ENCODE measurements around the gene LYSET. TPM values are rescaled to one million over a fixed set of nuclear protein-coding genes. Genes with fewer than 3 reads are reported as not detected.

The LYSET gene
- polyA plus RNA-seq, 2 of the 4 experiments (the other 2 are of a cell fraction) = 29.9 to 37.0 TPM

DNA sequence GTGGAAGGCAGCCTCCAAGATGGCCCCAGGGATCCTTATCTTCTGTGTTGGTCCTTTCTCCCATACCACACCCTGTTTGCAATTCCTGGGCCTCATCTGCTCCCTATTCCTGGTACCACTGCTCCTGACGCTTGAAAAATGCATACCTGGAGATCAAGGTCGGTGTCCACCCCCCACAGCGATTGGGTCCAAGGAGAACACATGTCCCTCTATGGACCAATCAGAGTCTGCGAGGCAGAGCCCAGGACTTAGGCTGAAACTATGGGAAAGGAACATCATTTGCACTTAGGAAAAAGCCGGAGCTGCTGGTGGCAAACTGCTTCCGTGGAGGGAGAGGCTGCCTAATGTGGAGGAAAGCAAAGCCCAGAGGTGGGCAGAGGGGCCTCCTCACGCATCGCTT, 36.1 kb upstream of the LYSET start:
- Histone ChIP-seq H3K4me2 (no peak overlapping the region), H3K27ac (no peak overlapping the region), H3K9me3 (no peaks in the 10 kb centered on the region), H3K4me3 (no peak overlapping the region), H3K4me1 (peaks cover 8% of the 10 kb centered on the region; the same call in 1 of the 3 replicates)
- TF ChIP-seq JUNB (IDR thresholded peaks at IDR 0.05) (no peak), CBX8 (IDR thresholded peaks at IDR 0.05) (no peak), GATA3 (IDR thresholded peaks at IDR 0.05; ENCODE audit: borderline replicate concordance) (no peak), ZC3H11A (IDR thresholded peaks at IDR 0.05) (no peak), HOXB5 (CRISPR knock-in tag; IDR thresholded peaks at IDR 0.05) (no peak), EHMT2 (IDR thresholded peaks at IDR 0.05; ENCODE audit: low read depth) (no peak), RARB (CRISPR knock-in tag; IDR thresholded peaks at IDR 0.05) (no peak), MAX (IDR thresholded peaks at IDR 0.05) (no peak), EHF (CRISPR knock-in tag; IDR thresholded peaks at IDR 0.05) (no peak), ZFP36 (IDR thresholded peaks at IDR 0.05; ENCODE audit: borderline replicate concordance, partially characterized antibody) (no peak), PHF8 (IDR thresholded peaks at IDR 0.05; ENCODE audit: borderline replicate concordance, low read depth) (no peak), RFX5 (IDR thresholded peaks at IDR 0.05) (no peak)
- ATAC-seq = no peak
- CTCF ChIA-PET = interaction anchor here (0.7 to 1.3 kb wide), 5 partner anchors 10 to 197 kb away, joined by 3 to 4 read pairs (median 3); no protein-coding TSS in a partner anchor
- POLR2A ChIA-PET = no interaction called here
- DNase-seq (ENCODE audit: low read depth in 1 of 2, low spot score in 1 of 2) = no peak
- FAIRE-seq = no peak
- 77% methylated on average over 7 of the region's 8 CpGs for WGBS (ENCODE audit: missing lambda C conversion rate)

DNA sequence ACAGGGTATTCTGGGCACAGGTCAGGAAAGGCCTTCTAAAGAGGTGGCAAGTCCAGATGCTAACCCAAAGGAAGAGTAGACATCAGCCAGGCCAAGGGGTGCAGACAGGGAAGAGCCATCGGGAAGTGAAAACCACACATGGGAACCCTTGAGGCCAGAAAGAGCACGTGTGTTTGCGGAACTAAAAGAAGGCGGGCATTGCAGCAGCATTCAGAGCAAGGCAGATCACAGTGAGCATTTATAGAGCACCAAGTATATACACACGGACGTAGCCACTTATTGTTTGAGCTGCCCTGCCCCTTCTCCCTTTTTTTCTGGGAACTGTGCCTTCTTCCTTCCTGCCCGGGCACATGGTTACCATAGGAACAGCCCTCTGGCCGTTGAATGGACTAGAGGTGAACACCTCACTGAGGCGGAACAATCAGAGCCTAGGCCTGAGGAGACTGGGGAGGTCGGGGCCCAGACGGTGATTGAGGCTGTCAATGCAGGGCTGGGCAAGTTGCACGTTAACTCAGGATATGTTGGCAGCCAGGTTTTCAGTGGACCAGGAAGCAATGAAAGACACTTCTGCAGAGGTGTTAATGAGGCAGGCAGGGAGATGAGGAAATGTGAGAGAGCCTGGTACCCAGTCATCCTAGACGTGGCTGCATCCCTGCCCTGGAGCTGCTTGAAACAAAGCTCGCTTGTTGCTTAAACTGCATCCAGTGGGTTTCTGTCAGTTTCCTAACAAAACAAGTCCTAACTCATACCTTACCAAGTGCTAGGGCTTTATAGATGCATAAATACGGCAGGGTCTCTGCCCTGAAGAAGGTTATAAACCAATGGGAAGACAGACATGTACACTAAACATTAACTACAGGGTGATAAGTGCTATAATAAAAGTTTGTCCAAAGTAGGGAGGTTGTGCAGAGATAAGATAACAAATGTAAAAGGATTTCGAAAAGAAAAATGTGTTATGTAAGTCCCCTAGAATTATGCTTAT, 34.6 kb upstream of the LYSET start:
- H3K4me1 ChIP-seq = peaks cover 8% of the 10 kb centered on the region; the same call in 1 of the 3 replicates
- H3K27ac ChIP-seq = no peak overlapping the region
- whole genome bisulfite sequencing (ENCODE audit: missing lambda C conversion rate) = 65% methylated on average over 16 of the region's 16 CpGs
- TF ChIP-seq NPAS2 (CRISPR knock-in tag; IDR thresholded peaks at IDR 0.05; ENCODE audit: borderline replicate concordance) (no peak), SREBF2 (IDR thresholded peaks at IDR 0.05) (no peak), ELK1 (IDR thresholded peaks at IDR 0.05; ENCODE audit: low read depth, low read length) (no peak), ZC3H11A (IDR thresholded peaks at IDR 0.05) (no peak), HOXB5 (CRISPR knock-in tag; IDR thresholded peaks at IDR 0.05) (no peak), GATA3 (IDR thresholded peaks at IDR 0.05; ENCODE audit: borderline replicate concordance) (no peak), RARB (CRISPR knock-in tag; IDR thresholded peaks at IDR 0.05) (no peak)
- TF ChIP-seq, protein P1, sequence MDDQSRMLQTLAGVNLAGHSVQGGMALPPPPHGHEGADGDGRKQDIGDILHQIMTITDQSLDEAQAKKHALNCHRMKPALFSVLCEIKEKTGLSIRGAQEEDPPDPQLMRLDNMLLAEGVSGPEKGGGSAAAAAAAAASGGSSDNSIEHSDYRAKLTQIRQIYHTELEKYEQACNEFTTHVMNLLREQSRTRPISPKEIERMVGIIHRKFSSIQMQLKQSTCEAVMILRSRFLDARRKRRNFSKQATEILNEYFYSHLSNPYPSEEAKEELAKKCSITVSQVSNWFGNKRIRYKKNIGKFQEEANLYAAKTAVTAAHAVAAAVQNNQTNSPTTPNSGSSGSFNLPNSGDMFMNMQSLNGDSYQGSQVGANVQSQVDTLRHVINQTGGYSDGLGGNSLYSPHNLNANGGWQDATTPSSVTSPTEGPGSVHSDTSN (IDR thresholded peaks at IDR 0.05) = no peak
- no peak for FAIRE-seq
- no peaks in the 10 kb centered on the region for H3K9me3 ChIP-seq
- ChIA-PET CTCF (interaction anchor here (0.8 to 2.6 kb wide), 3 partner anchors 10 to 28 kb away, joined by 3 to 11 read pairs (median 3); no protein-coding TSS in a partner anchor), POLR2A (no interaction called here)
- no peak overlapping the region for H3K4me2 ChIP-seq
- no peak overlapping the region for H3K4me3 ChIP-seq
- peak; percentile 32 to 68; a peak in 4 of 6 replicates for ATAC-seq
- DNase-seq (ENCODE audit: low read depth in 1 of 2, low spot score in 1 of 2) = no peak

DNA sequence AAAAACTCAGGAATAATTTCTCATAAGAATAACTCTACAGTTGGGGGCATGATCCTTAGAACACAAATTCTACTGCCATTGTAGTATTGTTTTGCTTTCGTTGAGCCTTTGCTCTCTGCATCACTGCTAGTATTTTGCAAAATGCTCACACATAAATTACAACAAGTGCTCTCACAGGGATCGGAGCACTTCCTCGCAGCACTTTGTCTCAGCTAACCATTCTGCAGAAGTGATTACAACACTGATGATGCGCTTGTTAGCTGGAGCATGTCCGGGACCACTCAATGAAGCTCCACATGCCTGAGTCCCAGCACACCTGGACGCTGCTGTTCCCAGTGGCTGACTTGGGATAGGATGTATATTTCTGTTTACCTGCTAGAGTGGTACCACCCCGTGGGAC, 32.0 kb upstream of the LYSET start:
- 74% methylated on average over 7 of the region's 7 CpGs for whole genome bisulfite sequencing (ENCODE audit: missing lambda C conversion rate)
- H3K27ac ChIP-seq = no peak overlapping the region
- H3K9me3 ChIP-seq = no peaks in the 10 kb centered on the region
- no peak for DNase-seq (ENCODE audit: low read depth in 1 of 2, low spot score in 1 of 2)
- no peak for ATAC-seq
- peaks cover 8% of the 10 kb centered on the region; the same call in 1 of the 3 replicates for H3K4me1 ChIP-seq
- ChIA-PET CTCF (interaction anchor here (1.0 kb wide), 1 partner anchor 14 kb away, joined by 5 read pairs; no protein-coding TSS in a partner anchor), POLR2A (no interaction called here)
- H3K4me2 ChIP-seq = no peak overlapping the region
- no peak for TF ChIP-seq RFX5 (IDR thresholded peaks at IDR 0.05)
- TF ChIP-seq BHLHE40 (IDR thresholded peaks at IDR 0.05; ENCODE audit: low read depth, low read length) = no peak
- no peak for TF ChIP-seq EHF (CRISPR knock-in tag; IDR thresholded peaks at IDR 0.05)
- no peak for TF ChIP-seq ZNF302 (CRISPR knock-in tag; IDR thresholded peaks at IDR 0.05)
- TF ChIP-seq HDAC2 (IDR thresholded peaks at IDR 0.05) = no peak
- TF ChIP-seq HOXB5 (CRISPR knock-in tag; IDR thresholded peaks at IDR 0.05) = no peak
- TF ChIP-seq CHD4 (IDR thresholded peaks at IDR 0.05; ENCODE audit: borderline replicate concordance) = no peak
- TF ChIP-seq EHMT2 (IDR thresholded peaks at IDR 0.05; ENCODE audit: low read depth) = no peak
- no peak for TF ChIP-seq TFCP2L1 (CRISPR knock-in tag; IDR thresholded peaks at IDR 0.05)
- no peak for TF ChIP-seq KDM5A (IDR thresholded peaks at IDR 0.05)
- TF ChIP-seq, protein P1 (IDR thresholded peaks at IDR 0.05) = no peak
- no peak for TF ChIP-seq MAFK (IDR thresholded peaks at IDR 0.05; ENCODE audit: partially characterized antibody)
- TF ChIP-seq KDM1A (IDR thresholded peaks at IDR 0.05; ENCODE audit: low read depth) = no peak
- no peak for FAIRE-seq
- no peak overlapping the region for H3K4me3 ChIP-seq
